GM19452 (cell line): ENCODE measurements around the gene ESR2.
"Not testable (repeated sequence)": the region's sequence is repeated elsewhere in the genome, so short reads cannot be mapped to it uniquely, and the experiment has no call there.

Source experiments
- ATAC-seq: cut with Tn5 transposase; IDR thresholded peaks from one replicate; pipeline ENCODE4 v1.9.1; 2021; ENCODE audit not compliant: unreplicated experiment

ESR2 gene

GRCh38 chr14:64225151-64225757 is 68.9 kb downstream of the ESR2 start:
- ATAC-seq, result no peak

DNA sequence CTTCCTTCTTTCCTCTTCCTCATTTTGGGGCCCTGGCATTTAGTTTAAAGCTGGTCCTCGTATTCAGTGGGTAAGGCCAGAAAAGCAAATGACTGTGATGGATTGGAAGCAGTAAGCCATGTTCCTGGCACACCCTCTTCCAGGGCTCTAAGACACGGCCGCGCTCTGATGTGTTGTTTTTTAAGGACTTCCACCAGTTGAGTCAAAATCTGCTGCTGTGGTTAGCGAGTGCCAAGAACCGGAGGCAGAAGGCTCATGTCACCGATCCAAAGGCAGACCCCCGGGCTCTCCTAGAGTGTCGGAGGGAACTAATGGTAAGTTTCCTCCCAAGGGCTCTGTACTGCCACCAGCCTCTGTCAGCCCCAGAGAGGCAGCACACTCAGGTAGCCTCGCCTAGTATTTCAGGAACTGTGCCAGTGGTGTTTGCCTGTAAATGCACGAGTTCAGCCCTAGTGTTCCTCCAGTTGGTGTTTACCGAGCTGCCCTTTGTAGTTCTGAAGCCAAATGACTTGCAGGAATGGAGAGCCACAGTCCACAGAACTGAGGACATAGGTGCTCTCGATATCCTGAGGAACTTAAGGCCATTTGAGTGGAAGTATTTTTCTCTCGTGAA is 72.7 kb downstream of the ESR2 start:
- ATAC-seq, result no peak

DNA sequence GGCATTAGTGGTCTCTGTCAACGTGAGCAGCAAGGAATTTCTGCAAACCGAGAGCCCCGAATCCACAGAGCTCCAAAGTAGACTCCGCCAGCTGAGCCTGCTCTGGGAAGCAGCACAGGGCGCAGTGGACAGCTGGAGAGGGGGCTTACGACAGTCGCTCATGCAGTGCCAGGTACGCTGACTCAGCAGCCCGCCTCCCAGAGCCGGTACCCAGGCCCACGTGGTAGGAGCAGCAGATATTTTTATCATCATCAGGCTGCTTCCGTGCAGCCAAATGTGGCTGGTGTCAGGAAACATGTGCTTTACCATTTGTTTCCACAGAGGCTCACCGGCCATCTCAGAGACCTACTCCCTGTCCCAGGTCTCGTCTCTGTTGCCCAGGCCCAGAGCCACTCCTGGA is 73.7 kb downstream of the ESR2 start:
- ATAC-seq, result no peak

DNA sequence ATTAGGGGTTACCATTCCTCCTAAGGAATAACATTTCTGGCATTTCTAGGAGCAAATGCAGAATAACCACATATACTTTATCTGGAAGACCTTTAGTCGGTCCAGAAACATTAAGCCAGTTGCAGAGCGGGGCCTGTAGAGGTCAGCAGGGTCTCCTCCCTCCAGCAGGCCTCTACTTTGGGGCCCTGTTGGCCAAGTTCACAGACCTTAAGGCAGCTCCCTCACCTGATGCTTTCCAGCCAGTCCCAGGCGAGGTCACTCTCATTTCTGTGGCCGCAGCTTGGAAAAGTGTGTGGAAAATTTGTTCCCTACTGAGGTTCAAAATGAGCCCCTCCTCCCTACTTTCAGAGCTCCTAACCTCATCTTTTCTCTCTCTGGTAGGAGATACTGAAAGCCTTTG is 74.1 kb downstream of the ESR2 start:
- ATAC-seq, result no peak

GRCh38 chr14:64218344-64219240 is 75.6 kb downstream of the ESR2 start:
- no peak for ATAC-seq

- ATAC-seq, result no peak
Measured at GRCh38 chr14:64217834-64218233, 76.3 kb downstream of the ESR2 start.

DNA sequence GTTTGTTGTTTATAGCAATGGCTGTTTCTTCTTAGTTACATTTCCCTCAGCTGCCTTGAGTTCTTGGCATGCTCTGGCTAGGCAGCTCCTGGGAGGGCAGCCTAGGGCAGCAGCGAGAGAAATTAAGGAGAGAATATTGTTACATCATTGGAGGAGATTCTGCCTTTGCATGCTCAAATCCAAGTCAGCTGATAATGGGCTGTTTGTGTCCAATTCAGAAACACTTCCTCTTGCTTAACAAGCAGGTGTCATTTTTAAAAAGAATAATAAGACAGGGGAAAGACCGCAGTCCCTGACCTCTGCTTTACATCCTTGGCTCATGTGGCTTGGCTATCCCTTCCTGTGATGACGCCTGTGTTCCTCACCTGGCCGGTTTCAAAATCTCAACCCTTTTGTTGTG is 76.9 kb downstream of the ESR2 start:
- ATAC-seq, result no peak

DNA sequence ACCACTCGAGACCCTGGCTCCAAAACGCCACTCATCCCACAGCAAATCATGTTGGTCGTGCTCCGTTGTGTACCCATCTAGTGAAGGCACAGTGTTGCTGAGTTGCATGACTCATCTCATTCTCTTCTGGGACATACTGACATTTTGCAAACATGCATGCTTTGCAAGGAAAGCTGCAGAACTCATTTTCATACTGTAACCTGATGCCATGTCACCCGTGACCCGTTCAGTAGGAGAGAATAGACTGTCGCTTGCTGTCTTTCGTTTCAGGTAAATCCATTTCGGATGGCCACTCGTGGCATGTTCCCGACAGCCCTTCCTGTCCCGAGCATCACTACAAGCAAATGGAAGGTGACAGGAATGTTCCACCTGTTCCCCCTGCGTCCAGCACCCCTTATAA is 78.2 kb downstream of the ESR2 start:
- no peak for ATAC-seq

DNA sequence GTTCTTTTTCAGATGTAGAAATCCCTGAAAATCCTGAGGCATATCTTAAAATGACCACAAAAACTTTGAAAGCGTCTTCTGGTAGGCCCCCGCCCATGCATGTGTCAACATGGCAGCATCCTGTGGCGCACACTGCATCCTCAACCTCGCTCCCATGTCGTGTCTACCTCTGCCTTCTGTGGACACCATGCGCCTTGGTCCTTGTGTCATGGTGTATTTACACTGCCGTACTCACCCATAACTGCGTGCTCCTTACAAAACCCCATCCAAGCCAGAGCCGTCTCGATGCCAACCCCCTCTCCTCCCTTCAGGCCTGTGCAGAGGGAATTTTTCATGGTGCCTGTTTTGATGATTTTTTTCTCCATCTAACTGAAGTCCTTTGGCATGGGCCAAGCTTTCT is 78.9 kb downstream of the ESR2 start:
- ATAC-seq, result no peak

- no peak for ATAC-seq
Measured at GRCh38 chr14:64213853-64214570, 80.2 kb downstream of the ESR2 start.

GRCh38 chr14:64213086-64213485 is 81.1 kb downstream of the ESR2 start:
- ATAC-seq, result no peak

DNA sequence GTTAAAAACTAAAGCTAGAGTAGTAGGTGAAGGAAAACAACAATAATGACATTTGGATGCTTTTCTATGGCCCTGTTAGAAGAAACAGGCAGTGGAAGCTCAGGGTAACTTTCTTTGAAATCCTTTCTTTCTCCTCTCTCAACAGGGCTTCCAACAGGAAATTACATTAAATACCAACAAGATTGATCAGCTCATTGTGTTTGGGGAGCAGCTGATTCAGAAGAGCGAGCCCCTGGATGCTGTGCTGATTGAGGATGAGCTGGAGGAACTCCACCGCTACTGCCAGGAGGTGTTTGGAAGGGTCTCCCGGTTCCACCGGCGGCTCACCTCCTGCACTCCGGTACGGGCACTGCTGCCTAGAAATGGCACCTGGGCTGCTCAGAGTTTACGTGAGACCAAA is 81.5 kb downstream of the ESR2 start:
- ATAC-seq, result no peak

DNA sequence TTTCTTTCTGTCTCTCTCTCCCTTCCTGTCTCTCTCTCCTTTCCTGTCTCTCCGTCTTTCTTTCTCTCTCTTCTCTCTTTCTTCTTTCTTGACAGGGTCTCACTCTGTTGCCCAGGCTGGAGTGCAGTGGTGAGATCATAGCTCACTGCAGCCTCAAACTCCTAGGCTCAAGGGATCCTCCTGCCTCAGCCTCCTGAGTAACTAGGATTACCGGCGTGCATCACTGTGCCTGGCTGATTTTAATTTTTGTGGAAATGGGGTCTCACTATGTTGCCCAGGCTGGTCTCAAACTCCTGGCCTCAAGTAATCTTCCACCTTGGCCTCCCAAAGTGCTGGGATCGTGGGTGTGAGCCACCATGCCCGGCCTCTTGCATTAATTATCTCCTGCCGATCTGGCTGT is 83.3 kb downstream of the ESR2 start:
- ATAC-seq, result not testable (repeated sequence)

- ATAC-seq, result no peak
Measured at GRCh38 chr14:64210216-64210615, 84.0 kb downstream of the ESR2 start.

DNA sequence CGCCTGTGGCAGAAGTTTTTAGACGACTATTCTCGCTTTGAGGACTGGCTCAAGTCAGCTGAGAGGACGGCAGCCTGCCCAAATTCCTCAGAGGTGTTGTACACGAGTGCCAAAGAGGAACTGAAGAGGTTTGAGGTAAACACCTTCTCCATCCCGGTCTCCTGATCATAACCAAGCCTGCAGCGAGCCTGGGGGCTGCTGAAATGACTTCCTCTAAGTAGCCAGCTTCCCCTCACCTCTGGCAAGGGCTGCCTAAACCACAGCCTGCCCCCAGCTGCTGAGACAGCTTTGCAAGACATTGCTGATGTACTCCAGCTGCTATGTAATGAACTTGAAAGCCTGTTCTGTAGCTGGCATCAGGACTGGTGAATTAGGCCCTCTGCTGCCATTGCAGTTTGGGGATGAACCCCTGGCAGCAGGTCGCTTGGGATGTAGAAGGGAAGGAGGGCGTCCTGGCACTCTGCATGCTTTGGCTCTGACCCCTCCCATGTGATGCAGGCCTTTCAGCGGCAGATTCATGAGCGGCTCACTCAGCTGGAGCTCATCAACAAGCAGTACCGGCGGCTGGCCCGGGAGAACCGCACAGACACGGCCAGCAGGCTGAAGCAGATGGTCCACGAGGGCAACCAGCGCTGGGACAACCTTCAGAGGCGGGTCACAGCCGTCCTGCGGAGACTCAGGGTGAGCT is 84.6 kb downstream of the ESR2 start:
- ATAC-seq, result peak; percentile 82

DNA sequence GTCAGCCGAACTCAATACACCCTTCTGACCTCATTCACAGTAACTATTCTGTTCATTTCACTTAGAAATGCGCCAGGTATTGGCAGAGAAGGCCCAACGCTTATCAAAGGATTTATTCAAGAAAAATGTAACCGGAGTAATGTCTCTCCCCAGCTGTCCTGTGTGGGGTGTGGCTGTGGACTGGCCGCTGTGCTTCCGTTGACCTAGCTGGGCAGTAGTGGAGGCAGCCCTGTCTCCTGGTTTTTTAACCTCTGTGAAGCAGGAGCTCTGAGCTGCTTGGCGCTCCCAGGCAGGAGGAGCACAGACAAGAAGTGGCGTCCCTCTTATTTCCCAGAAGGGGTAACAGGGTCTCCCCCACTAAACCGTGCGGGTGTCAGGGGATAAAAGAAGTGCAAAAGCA is 85.2 kb downstream of the ESR2 start:
- no peak for ATAC-seq

GRCh38 chr14:64208261-64208660 is 85.9 kb downstream of the ESR2 start:
- no peak for ATAC-seq

GRCh38 chr14:64203366-64204006 is 90.7 kb downstream of the ESR2 start:
- ATAC-seq, result no peak

DNA sequence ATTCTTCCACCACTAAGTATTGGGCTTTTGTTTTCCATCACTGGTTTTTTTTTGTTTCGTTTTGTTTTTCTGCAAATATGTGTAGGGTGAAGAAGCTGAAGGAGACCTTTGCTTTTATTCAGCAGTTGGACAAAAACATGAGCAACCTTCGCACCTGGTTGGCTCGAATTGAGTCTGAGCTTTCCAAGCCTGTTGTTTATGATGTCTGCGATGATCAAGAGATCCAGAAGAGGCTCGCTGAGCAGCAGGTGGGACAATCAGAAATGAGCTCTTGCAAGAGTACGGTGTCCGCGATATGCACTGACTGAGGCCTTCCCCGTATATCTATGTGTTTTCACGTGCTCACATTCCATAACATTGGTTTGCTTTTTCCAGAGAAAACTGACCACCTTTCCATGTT is 91.5 kb downstream of the ESR2 start:
- ATAC-seq, result no peak

GRCh38 chr14:64201921-64202545 is 92.1 kb downstream of the ESR2 start:
- no peak for ATAC-seq
